Activated T-cell treated with anti-CD3 and anti-CD28 coated beads, Interleukin-2, amount 50 U/mL, for 72 hours (primary cell): Measurements from ENCODE around the gene TMIE. TPM values are rescaled to one million over a fixed set of nuclear protein-coding genes. Genes with fewer than 3 reads are reported as not detected.
A peak's percentile ranks its signal among the peaks of the same experiment; 100 is the strongest.

ENCODE experiments used
- ATAC-seq, 2 donors: fragments of 150-1000 bp; cut with Tn5 transposase; replicated peaks in 1 of 2; 2 replicates each; pipeline ENCODE4 v1.10.0; 2021; ENCODE audit warnings: moderate library complexity in 2 of 2, mild to moderate bottlenecking in 1 of 2
- DNase-seq, 2 donors: peaks; one replicate each; pipeline ENCODE4 v3.0.0; 2021 to 2022; ENCODE audit warnings: mixed read lengths in 1 of 2
- H3K27ac Mint-ChIP-seq: one replicate; pipeline ENCODE4 v1.8.0; 2022; ENCODE audit warnings: mild to moderate bottlenecking, moderate library complexity, mixed read lengths
- H3K27me3 Mint-ChIP-seq: one replicate; pipeline ENCODE4 v1.8.0; 2022; ENCODE audit warnings: low read depth, mixed read lengths
- H3K36me3 Mint-ChIP-seq, 2 donors: one replicate each; pipeline ENCODE4 v1.8.0; 2022; ENCODE audit warnings: mixed read lengths in 2 of 2, mild to moderate bottlenecking in 1 of 2; ENCODE audit not compliant: insufficient read depth in 2 of 2
- H3K4me1 Mint-ChIP-seq: one replicate; pipeline ENCODE4 v1.8.0; 2022; ENCODE audit warnings: low read depth, mixed read lengths
- H3K4me3 Mint-ChIP-seq, 2 donors: one replicate each; pipeline ENCODE4 v1.8.0; 2022; ENCODE audit warnings: mild to moderate bottlenecking in 2 of 2, mixed read lengths in 2 of 2, moderate library complexity in 2 of 2
- H3K9me3 Mint-ChIP-seq, 2 donors: one replicate each; pipeline ENCODE4 v1.8.0; 2022; ENCODE audit warnings: mixed read lengths in 2 of 2
- total RNA-seq, 2 donors: library from RNA; stranded (reverse); gene quantifications; one replicate each; pipeline ENCODE4 v1.2.3, GENCODE V29; 2022

Gene TMIE
- total RNA-seq, 2 donors from 2014 or later = 1.2 to 1.5 TPM

GRCh38 chr3:46664971-46665762, 36.0 kb upstream of the TMIE start:
- Mint-ChIP-seq H3K36me3 (no peaks in the 10 kb centered on the region), H3K27ac (no peak overlapping the region), H3K27me3 (no peaks in the 10 kb centered on the region), H3K4me1 (no peaks in the 10 kb centered on the region), H3K9me3 (no peaks in the 10 kb centered on the region), H3K4me3 (no peak overlapping the region)
- no peak for ATAC-seq
- no peak for DNase-seq

- DNase-seq = no peak
- H3K27me3 Mint-ChIP-seq = no peaks in the 10 kb centered on the region
- no peaks in the 10 kb centered on the region for H3K36me3 Mint-ChIP-seq
- no peak overlapping the region for H3K4me3 Mint-ChIP-seq
- no peaks in the 10 kb centered on the region for H3K4me1 Mint-ChIP-seq
- H3K9me3 Mint-ChIP-seq = no peaks in the 10 kb centered on the region
- ATAC-seq = no peak
- H3K27ac Mint-ChIP-seq = no peak overlapping the region
Observed at GRCh38 chr3:46665763-46666452, 35.3 kb upstream of the TMIE start.

- Mint-ChIP-seq H3K4me3 (no peak overlapping the region), H3K27ac (no peak overlapping the region), H3K9me3 (no peaks in the 10 kb centered on the region), H3K27me3 (no peaks in the 10 kb centered on the region), H3K36me3 (no peaks in the 10 kb centered on the region), H3K4me1 (no peaks in the 10 kb centered on the region)
- ATAC-seq (no peak), DNase-seq (no peak)
Observed at GRCh38 chr3:46666453-46666845, 34.7 kb upstream of the TMIE start.

- H3K27ac Mint-ChIP-seq = no peak overlapping the region
- no peak for DNase-seq
- no peaks in the 10 kb centered on the region for H3K9me3 Mint-ChIP-seq
- no peaks in the 10 kb centered on the region for H3K4me1 Mint-ChIP-seq
- no peak for ATAC-seq
- no peaks in the 10 kb centered on the region for H3K27me3 Mint-ChIP-seq
- no peak overlapping the region for H3K4me3 Mint-ChIP-seq
- H3K36me3 Mint-ChIP-seq = no peaks in the 10 kb centered on the region
Observed at GRCh38 chr3:46667061-46667621, 34.1 kb upstream of the TMIE start.

- Mint-ChIP-seq H3K4me1 (no peaks in the 10 kb centered on the region), H3K9me3 (no peaks in the 10 kb centered on the region), H3K27me3 (no peaks in the 10 kb centered on the region), H3K36me3 (no peaks in the 10 kb centered on the region), H3K27ac (peak overlapping the region; percentile 48), H3K4me3 (no peak overlapping the region)
- DNase-seq (no peak), ATAC-seq (no peak)
Observed at GRCh38 chr3:46667657-46668056, 33.5 kb upstream of the TMIE start.

DNA sequence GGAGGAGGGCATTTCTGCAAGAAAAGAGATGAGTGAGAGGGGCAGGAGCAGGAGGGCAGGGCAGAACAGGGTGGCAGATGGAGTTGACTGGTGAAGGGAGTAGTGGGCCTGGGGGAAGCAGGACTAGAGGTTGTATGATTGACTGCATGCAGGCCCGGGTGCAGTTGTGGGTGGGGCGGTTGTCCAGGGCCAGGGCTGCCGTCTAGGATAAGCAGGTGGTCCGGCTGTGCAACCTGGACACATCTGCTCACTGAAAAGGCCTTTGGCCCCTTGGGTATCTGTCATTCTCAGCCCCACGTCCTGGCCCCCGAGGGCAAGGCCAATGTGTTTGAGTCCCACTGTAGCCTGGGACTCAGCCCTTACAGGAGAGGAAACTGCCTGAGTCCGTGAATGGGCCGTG, 33.1 kb upstream of the TMIE start:
- H3K9me3 Mint-ChIP-seq = no peaks in the 10 kb centered on the region
- no peaks in the 10 kb centered on the region for H3K4me1 Mint-ChIP-seq
- H3K36me3 Mint-ChIP-seq = no peaks in the 10 kb centered on the region
- H3K4me3 Mint-ChIP-seq = no peak overlapping the region
- no peaks in the 10 kb centered on the region for H3K27me3 Mint-ChIP-seq
- DNase-seq = no peak
- H3K27ac Mint-ChIP-seq = no peak overlapping the region
- ATAC-seq = no peak

- Mint-ChIP-seq H3K4me1 (no peaks in the 10 kb centered on the region), H3K27me3 (no peaks in the 10 kb centered on the region), H3K36me3 (no peaks in the 10 kb centered on the region), H3K4me3 (no peak overlapping the region), H3K27ac (no peak overlapping the region), H3K9me3 (no peaks in the 10 kb centered on the region)
- ATAC-seq (no peak), DNase-seq (no peak)
Observed at GRCh38 chr3:46668591-46668990, 32.6 kb upstream of the TMIE start.

DNA sequence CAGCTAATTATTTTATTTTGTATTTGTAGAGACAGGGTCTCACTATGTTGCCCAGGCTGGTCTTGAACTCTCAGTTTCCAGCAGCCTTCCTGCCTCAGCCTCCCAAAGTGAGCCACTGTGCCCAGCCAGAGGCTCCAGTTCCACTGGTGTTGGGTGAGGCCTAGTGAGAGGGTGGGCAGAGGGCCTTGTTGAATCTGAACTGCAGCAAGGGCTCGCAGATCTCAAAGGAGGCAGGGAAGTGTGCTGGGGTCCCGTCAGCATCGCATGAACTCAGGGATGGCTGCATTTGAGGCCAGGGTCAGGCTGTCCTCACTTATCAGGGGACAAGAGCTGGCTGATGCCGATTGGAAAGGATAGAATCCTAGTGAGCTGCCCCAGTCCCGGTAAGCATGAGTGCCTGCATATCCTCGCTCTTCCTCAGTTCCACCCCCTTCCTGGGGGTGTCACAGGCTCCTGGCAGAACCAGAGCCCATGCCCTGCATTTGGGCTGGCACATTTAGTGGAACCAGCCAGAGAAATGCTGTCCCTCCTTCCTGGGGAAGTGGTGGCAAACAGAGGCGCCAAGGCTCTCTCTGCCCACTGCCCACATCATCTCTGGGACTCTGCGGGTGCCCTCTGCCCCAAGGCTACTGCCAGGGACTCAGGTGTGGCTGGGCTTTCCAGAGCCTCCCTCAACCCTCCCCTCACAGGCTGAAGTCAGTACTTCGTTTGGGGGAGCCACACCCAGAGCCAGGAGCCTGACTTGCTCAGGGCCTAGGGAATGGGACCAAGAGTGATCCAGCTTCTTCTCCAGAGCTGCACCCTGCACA, 31.8 kb upstream of the TMIE start:
- H3K9me3 Mint-ChIP-seq = no peaks in the 10 kb centered on the region
- no peaks in the 10 kb centered on the region for H3K27me3 Mint-ChIP-seq
- H3K4me1 Mint-ChIP-seq = no peaks in the 10 kb centered on the region
- H3K4me3 Mint-ChIP-seq = no peak overlapping the region
- ATAC-seq (no peak), DNase-seq (no peak)
- no peaks in the 10 kb centered on the region for H3K36me3 Mint-ChIP-seq
- no peak overlapping the region for H3K27ac Mint-ChIP-seq

- Mint-ChIP-seq H3K36me3 (no peaks in the 10 kb centered on the region), H3K4me3 (no peak overlapping the region), H3K9me3 (no peaks in the 10 kb centered on the region), H3K27me3 (no peaks in the 10 kb centered on the region), H3K4me1 (no peaks in the 10 kb centered on the region), H3K27ac (no peak overlapping the region)
- DNase-seq (no peak), ATAC-seq (no peak)
Observed at GRCh38 chr3:46670000-46670890, 30.9 kb upstream of the TMIE start.

GRCh38 chr3:46670891-46671427, 30.2 kb upstream of the TMIE start:
- no peaks in the 10 kb centered on the region for H3K36me3 Mint-ChIP-seq
- no peak overlapping the region for H3K27ac Mint-ChIP-seq
- H3K4me3 Mint-ChIP-seq = no peak overlapping the region
- no peaks in the 10 kb centered on the region for H3K27me3 Mint-ChIP-seq
- no peaks in the 10 kb centered on the region for H3K9me3 Mint-ChIP-seq
- ATAC-seq (no peak), DNase-seq (no peak)
- no peaks in the 10 kb centered on the region for H3K4me1 Mint-ChIP-seq

GRCh38 chr3:46671541-46672348, 29.4 kb upstream of the TMIE start:
- H3K36me3 Mint-ChIP-seq = no peaks in the 10 kb centered on the region
- no peak overlapping the region for H3K4me3 Mint-ChIP-seq
- H3K9me3 Mint-ChIP-seq = no peaks in the 10 kb centered on the region
- no peaks in the 10 kb centered on the region for H3K4me1 Mint-ChIP-seq
- H3K27me3 Mint-ChIP-seq = no peaks in the 10 kb centered on the region
- DNase-seq (no peak), ATAC-seq (no peak)
- no peak overlapping the region for H3K27ac Mint-ChIP-seq

- Mint-ChIP-seq H3K9me3 (no peaks in the 10 kb centered on the region), H3K4me3 (no peak overlapping the region), H3K36me3 (no peaks in the 10 kb centered on the region), H3K27me3 (no peaks in the 10 kb centered on the region), H3K4me1 (no peaks in the 10 kb centered on the region), H3K27ac (no peak overlapping the region)
- ATAC-seq = no peak
- DNase-seq = no peak
Observed at GRCh38 chr3:46672349-46672695, 28.9 kb upstream of the TMIE start.
